SK-N-SH (cell line): Measurements from ENCODE around the gene THAP8. TPM values are rescaled to one million over a fixed set of nuclear protein-coding genes. Genes with fewer than 3 reads are reported as not detected.

Source experiments
- CTCF ChIA-PET: fragments of 300-600, 350-600 bp; formaldehyde crosslinking; extraction: SDS; loops from one replicate; lab custom pipeline; 2021; lab: Yijun Ruan, JAX
- POLR2A ChIA-PET: fragments of 350-600 bp; sonication (Branson Sonifier 250); formaldehyde crosslinking; extraction: SDS; loops from one replicate; lab custom pipeline; 2020; ENCODE audit warnings: antibody characterized with exemption, inconsistent platforms; lab: Yijun Ruan, JAX
- DNase-seq: peaks from one replicate; pipeline ENCODE4 v3.0.0; 2012
- H2AFZ ChIP-seq: fragments of 200-600 bp; sonication (generic); 2 replicates; pipeline ENCODE4 v1.8.1; 2016; ENCODE audit warnings: antibody characterized with exemption, mild to moderate bottlenecking, low read depth
- H3F3A ChIP-seq: fragments of 200-600 bp; sonication (generic); replicated peaks from 2 replicates; pipeline ENCODE3; 2016; ENCODE audit warnings: antibody characterized with exemption, mild to moderate bottlenecking; ENCODE audit not compliant: insufficient read depth
- H3K27ac ChIP-seq, 2 experiments: fragments of 200-500 bp in 1 of 2; fragments of 200-600 bp in 1 of 2; sonication (Bioruptor generic) in 1 of 2; sonication (generic), shearing (Covaris generic) in 1 of 2; 2 replicates each; pipeline versions ENCODE4 v1.5.1 to v1.6.1; 2014 to 2016; ENCODE audit warnings: low read depth in 2 of 2, inconsistent platforms in 1 of 2, low read length in 1 of 2, mild to moderate bottlenecking in 1 of 2, mixed read lengths in 1 of 2
- H3K27me3 ChIP-seq: fragments of 200-600 bp; sonication (generic), shearing (Covaris generic); 2 replicates; pipeline ENCODE4 v1.6.1; 2016; ENCODE audit warnings: mixed run types; ENCODE audit not compliant: insufficient read depth
- H3K36me3 ChIP-seq, 2 experiments: fragments of 200-500 bp in 1 of 2; fragments of 200-600 bp in 1 of 2; sonication (Bioruptor generic) in 1 of 2; sonication (generic) in 1 of 2; replicated peaks in 1 of 2; 2 replicates each; pipeline versions ENCODE3 to v1.5.1; 2014 to 2016; ENCODE audit warnings: low read length in 1 of 2, mild to moderate bottlenecking in 1 of 2; ENCODE audit not compliant: insufficient read depth in 2 of 2, control insufficient read depth in 1 of 2
- H3K4me1 ChIP-seq, 2 experiments: fragments of 200-500 bp in 1 of 2; fragments of 200-600 bp in 1 of 2; sonication (Bioruptor generic) in 1 of 2; sonication (generic), shearing (Covaris generic) in 1 of 2; 2 replicates each; pipeline versions ENCODE4 v1.5.1 to v1.6.1; 2014 to 2016; ENCODE audit warnings: low read depth in 1 of 2, low read length in 1 of 2, mixed run types in 1 of 2; ENCODE audit not compliant: insufficient read depth in 2 of 2, control insufficient read depth in 1 of 2
- H3K4me2 ChIP-seq: fragments of 200-600 bp; sonication (generic), shearing (Covaris generic); 2 replicates; pipeline ENCODE4 v1.6.1; 2017; ENCODE audit warnings: mixed run types
- H3K4me3 ChIP-seq, 2 experiments: fragments of 200-500 bp in 1 of 2; fragments of 200-600 bp in 1 of 2; sonication (Bioruptor generic) in 1 of 2; sonication (generic), shearing (Covaris generic) in 1 of 2; 2 replicates each; pipeline versions ENCODE4 v1.5.1 to v1.8.1; 2014 to 2016; ENCODE audit warnings: low read depth in 2 of 2, inconsistent platforms in 1 of 2, low read length in 1 of 2, mild to moderate bottlenecking in 1 of 2, mixed read lengths in 1 of 2, moderate library complexity in 1 of 2
- H3K79me2 ChIP-seq: fragments of 200-600 bp; sonication (generic); 2 replicates; pipeline ENCODE4 v1.8.1; 2017; ENCODE audit warnings: mild to moderate bottlenecking; ENCODE audit not compliant: insufficient read depth
- H3K9ac ChIP-seq: fragments of 200-600 bp; sonication (generic); 2 replicates; pipeline ENCODE4 v1.6.1; 2017; ENCODE audit warnings: mixed run types
- H3K9me2 ChIP-seq: fragments of 200-600 bp; sonication (generic); 2 replicates; pipeline ENCODE4 v1.6.1; 2017; ENCODE audit warnings: mixed run types
- H3K9me3 ChIP-seq: fragments of 200-600 bp; sonication (generic); 2 replicates; pipeline ENCODE4 v1.6.1; 2017; ENCODE audit warnings: mixed run types, mild to moderate bottlenecking, moderate library complexity
- H4K20me1 ChIP-seq: fragments of 200-600 bp; sonication (generic); 2 replicates; pipeline ENCODE4 v1.6.1; 2017; ENCODE audit warnings: mild to moderate bottlenecking, mixed run types; ENCODE audit not compliant: insufficient read depth
- CHD2 ChIP-seq: fragments of 150-350 bp; IDR thresholded peaks from 2 replicates; pipeline ENCODE4 v1.6.1; 2018; ENCODE audit warnings: low read length; ENCODE audit not compliant: partially characterized antibody
- ELF1 ChIP-seq: IDR thresholded peaks from 2 replicates; pipeline ENCODE4 v1.4.0; 2012
- EZH2phosphoT487 ChIP-seq: fragments of 200-600 bp; sonication (generic); IDR thresholded peaks from 2 replicates; pipeline ENCODE4 v1.6.1; 2017; ENCODE audit warnings: low read depth, mixed run types, mild to moderate bottlenecking, antibody characterized with exemption, moderate library complexity, borderline replicate concordance
- FOXJ3 ChIP-seq: sonication (generic); formaldehyde crosslinking; IDR thresholded peaks from 2 replicates; pipeline ENCODE4 v1.5.1; 2020; ENCODE audit warnings: mild to moderate bottlenecking, missing genetic modification reagents
- FOXM1 ChIP-seq: IDR thresholded peaks from 2 replicates; pipeline ENCODE4 v1.4.0; 2012; ENCODE audit warnings: low read depth, mild to moderate bottlenecking
- MEF2A ChIP-seq: IDR thresholded peaks from 2 replicates; pipeline ENCODE4 v1.4.0; 2012; ENCODE audit warnings: low read depth, borderline replicate concordance
- MXI1 ChIP-seq: IDR thresholded peaks from 2 replicates; pipeline ENCODE4 v1.6.1; 2012; ENCODE audit warnings: mild to moderate bottlenecking, low read depth, low read length, improper control_type of control experiment
- NFIC ChIP-seq: IDR thresholded peaks from 2 replicates; pipeline ENCODE4 v1.4.0; 2012; ENCODE audit warnings: borderline replicate concordance
- NRF1 ChIP-seq: IDR thresholded peaks from 2 replicates; pipeline ENCODE4 v1.6.1; 2012; ENCODE audit warnings: low read depth, mild to moderate bottlenecking, low read length
- POLR2AphosphoS5 ChIP-seq: IDR thresholded peaks from 2 replicates; pipeline ENCODE4 v1.6.1; 2012; ENCODE audit warnings: low read depth, low read length
- RCOR1 ChIP-seq: fragments of 150-350 bp; IDR thresholded peaks from 2 replicates; pipeline ENCODE4 v1.6.1; 2017; ENCODE audit warnings: antibody characterized with exemption, low read length
- RFX5 ChIP-seq: IDR thresholded peaks from 2 replicates; pipeline ENCODE4 v1.6.1; 2012; ENCODE audit warnings: mild to moderate bottlenecking, improper control_type of control experiment, low read length
- RXRA ChIP-seq: IDR thresholded peaks from 2 replicates; pipeline ENCODE4 v1.4.0; 2012; ENCODE audit warnings: low read depth, mild to moderate bottlenecking, borderline replicate concordance
- TAF1 ChIP-seq: IDR thresholded peaks from 2 replicates; pipeline ENCODE4 v1.6.1; 2012; ENCODE audit warnings: low read depth, mild to moderate bottlenecking, low read length, moderate library complexity, borderline replicate concordance
- TEAD4 ChIP-seq: IDR thresholded peaks from 2 replicates; pipeline ENCODE4 v1.4.0; 2012; ENCODE audit warnings: mild to moderate bottlenecking, borderline replicate concordance; ENCODE audit not compliant: insufficient read depth
- WGBS: methylation state at CpG from one replicate; pipeline ENCODE4 v1.1.6; 2017; ENCODE audit warnings: low lambda C conversion rate; 5-methylcytosine and 5-hydroxymethylcytosine counted together
- polyA plus RNA-seq, 3 experiments: library from polyadenylated mRNA; depleted of rRNA; stranded (reverse); fragments of >200 nt; gene quantifications; 2 replicates each; pipeline ENCODE4 v1.2.3, GENCODE V29; 2012
- TF ChIP-seq, protein P1 (sequence below): IDR thresholded peaks from 2 replicates; pipeline ENCODE4; 2012
- TF ChIP-seq, protein P2 (sequence below): IDR thresholded peaks from 2 replicates; pipeline ENCODE4 v1.4.0; 2012; ENCODE audit warnings: low read depth
- TF ChIP-seq, protein P3 (sequence below): fragments of 150-350 bp; IDR thresholded peaks from 2 replicates; pipeline ENCODE4 v1.6.1; 2016; ENCODE audit warnings: mild to moderate bottlenecking, low read depth, low read length

THAP8 gene
- polyA plus RNA-seq, 1 of the 3 experiments (the other 2 are of a cell fraction), result 6.3 TPM

DNA sequence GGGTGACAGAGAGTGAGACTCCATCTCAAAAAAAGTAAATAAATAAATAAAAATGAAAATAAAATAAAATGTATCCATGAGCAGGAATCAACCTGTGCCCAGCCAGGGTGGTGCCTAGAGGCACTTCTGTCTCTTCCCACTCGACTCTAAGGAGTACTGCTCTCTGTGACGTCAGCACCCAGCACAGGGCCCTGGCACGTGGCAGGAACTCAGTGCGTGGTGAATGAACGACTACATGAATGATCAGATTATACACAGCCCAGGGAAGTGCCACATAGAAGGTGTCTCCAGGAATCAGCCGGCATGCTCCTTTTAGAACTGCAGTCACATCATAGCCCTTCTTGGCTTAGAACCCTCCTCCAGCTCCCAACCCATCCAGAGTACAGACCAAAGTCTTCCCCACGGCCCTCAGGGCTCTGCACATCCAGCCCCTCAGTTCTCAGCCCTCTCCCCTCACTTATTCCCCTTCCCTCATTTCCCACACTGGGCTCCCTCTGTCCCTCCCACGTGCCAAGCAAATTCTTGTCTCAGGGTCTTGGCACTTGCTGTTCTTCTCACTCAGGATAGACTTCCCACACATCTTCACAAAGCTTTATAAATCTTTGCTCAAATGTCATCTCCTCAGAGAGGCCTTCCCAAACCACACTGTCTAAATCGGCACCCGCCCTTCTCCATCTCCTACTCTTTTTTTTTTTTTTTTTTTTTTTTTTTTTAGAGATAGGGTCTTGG, 25.6 kb downstream of the THAP8 start:
- Histone ChIP-seq H3K27ac (no peak overlapping the region), H3K4me3 (no peak overlapping the region), H4K20me1 (no peaks in the 10 kb centered on the region), H3K79me2 (0 out of 2 replicates have a peak, but pooled peaks cover 5% of the 10 kb centered on the region), H3K4me1 (peaks cover 0 to 3% of the 10 kb centered on the region in 2 experiments; a peak in 1 of 4 replicates), H3F3A (peaks cover 2% of the 10 kb centered on the region), H3K4me2 (no peak overlapping the region), H2AFZ (no peak overlapping the region), H3K36me3 (peaks cover 1 to 20% of the 10 kb centered on the region in 2 experiments), H3K27me3 (no peaks in the 10 kb centered on the region), H3K9ac (no peak overlapping the region), H3K9me3 (no peaks in the 10 kb centered on the region), H3K9me2 (no peaks in the 10 kb centered on the region)
- ChIA-PET POLR2A (interaction anchor here (0.6 kb wide), 1 partner anchor 11 kb away, joined by 6 read pairs; no protein-coding TSS in a partner anchor), CTCF (interaction anchor here (0.6 to 1.1 kb wide), 2 partner anchors 73 to 146 kb away, joined by 3 read pairs; no protein-coding TSS in a partner anchor)
- WGBS, result 90% methylated on average over 10 of the region's 10 CpGs
- DNase-seq, result peak; percentile 11
- TF ChIP-seq TEAD4 (no peak), EZH2phosphoT487 (no peak), MXI1 (no peak), RXRA (no peak), FOXM1 (no peak), TAF1 (no peak), FOXJ3 (no peak), MEF2A (no peak), NFIC (no peak), ELF1 (no peak), RFX5 (no peak), POLR2AphosphoS5 (no peak), RCOR1 (no peak), NRF1 (no peak), CHD2 (no peak)
- TF ChIP-seq, protein P1, sequence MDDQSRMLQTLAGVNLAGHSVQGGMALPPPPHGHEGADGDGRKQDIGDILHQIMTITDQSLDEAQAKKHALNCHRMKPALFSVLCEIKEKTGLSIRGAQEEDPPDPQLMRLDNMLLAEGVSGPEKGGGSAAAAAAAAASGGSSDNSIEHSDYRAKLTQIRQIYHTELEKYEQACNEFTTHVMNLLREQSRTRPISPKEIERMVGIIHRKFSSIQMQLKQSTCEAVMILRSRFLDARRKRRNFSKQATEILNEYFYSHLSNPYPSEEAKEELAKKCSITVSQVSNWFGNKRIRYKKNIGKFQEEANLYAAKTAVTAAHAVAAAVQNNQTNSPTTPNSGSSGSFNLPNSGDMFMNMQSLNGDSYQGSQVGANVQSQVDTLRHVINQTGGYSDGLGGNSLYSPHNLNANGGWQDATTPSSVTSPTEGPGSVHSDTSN, result no peak
- TF ChIP-seq, protein P2, sequence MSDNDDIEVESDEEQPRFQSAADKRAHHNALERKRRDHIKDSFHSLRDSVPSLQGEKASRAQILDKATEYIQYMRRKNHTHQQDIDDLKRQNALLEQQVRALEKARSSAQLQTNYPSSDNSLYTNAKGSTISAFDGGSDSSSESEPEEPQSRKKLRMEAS, result no peak
- TF ChIP-seq, protein P3, sequence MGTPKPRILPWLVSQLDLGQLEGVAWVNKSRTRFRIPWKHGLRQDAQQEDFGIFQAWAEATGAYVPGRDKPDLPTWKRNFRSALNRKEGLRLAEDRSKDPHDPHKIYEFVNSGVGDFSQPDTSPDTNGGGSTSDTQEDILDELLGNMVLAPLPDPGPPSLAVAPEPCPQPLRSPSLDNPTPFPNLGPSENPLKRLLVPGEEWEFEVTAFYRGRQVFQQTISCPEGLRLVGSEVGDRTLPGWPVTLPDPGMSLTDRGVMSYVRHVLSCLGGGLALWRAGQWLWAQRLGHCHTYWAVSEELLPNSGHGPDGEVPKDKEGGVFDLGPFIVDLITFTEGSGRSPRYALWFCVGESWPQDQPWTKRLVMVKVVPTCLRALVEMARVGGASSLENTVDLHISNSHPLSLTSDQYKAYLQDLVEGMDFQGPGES, result no peak
